Left renal pelvis (tissue), 4 donors: ENCODE results near the gene PRDM10. TPM values are rescaled to one million over a fixed set of nuclear protein-coding genes. Genes with fewer than 3 reads are reported as not detected.
"Not testable (repeated sequence)": the region's sequence is repeated elsewhere in the genome, so short reads cannot be mapped to it uniquely, and the experiment has no call there.

Experiments
- DNase-seq, 4 donors: peaks; one replicate each; pipeline ENCODE4 v3.0.0-alpha.2; 2013; ENCODE audit warnings: low read depth in 4 of 4, low spot score in 3 of 4
- polyA plus RNA-seq, 4 donors: library from polyadenylated mRNA; unstranded; fragments of 120-200 nt; gene quantifications; one replicate each; pipeline ENCODE4 v1.2.1, GENCODE V29; 2013; ENCODE audit not compliant: insufficient read length in 4 of 4

PRDM10 gene
- polyA plus RNA-seq, 4 donors: 8.5 to 11.8 (median 10.1) TPM

GRCh38 chr11:129976328-129976727 is 26.3 kb downstream of the PRDM10 start:
- DNase-seq: no peak

- no peak for DNase-seq
These were observed 27.1 kb downstream of the PRDM10 start for GRCh38 chr11:129975543-129975942.

- DNase-seq: no peak
These were observed 28.0 kb downstream of the PRDM10 start for GRCh38 chr11:129974672-129975071.

GRCh38 chr11:129974237-129974636 is 28.4 kb downstream of the PRDM10 start:
- no peak for DNase-seq

GRCh38 chr11:129973809-129974208 is 28.8 kb downstream of the PRDM10 start:
- no peak for DNase-seq

- no peak for DNase-seq
These were observed 29.6 kb downstream of the PRDM10 start for GRCh38 chr11:129973068-129973467.

- no peak for DNase-seq
These were observed 30.0 kb downstream of the PRDM10 start for GRCh38 chr11:129972611-129973010.

GRCh38 chr11:129971856-129972255 is 30.8 kb downstream of the PRDM10 start:
- not testable (repeated sequence) for DNase-seq

- no peak for DNase-seq
These were observed 32.7 kb downstream of the PRDM10 start for GRCh38 chr11:129969920-129970319.

- DNase-seq: no peak
These were observed 33.8 kb downstream of the PRDM10 start for GRCh38 chr11:129968591-129969419.

- no peak for DNase-seq
These were observed 34.6 kb downstream of the PRDM10 start for GRCh38 chr11:129967996-129968395.

- DNase-seq: no peak
These were observed 37.4 kb downstream of the PRDM10 start for GRCh38 chr11:129965248-129965647.

- DNase-seq: no peak
These were observed 42.1 kb downstream of the PRDM10 start for GRCh38 chr11:129960216-129961214.

GRCh38 chr11:129959687-129960086 is 42.9 kb downstream of the PRDM10 start:
- DNase-seq: no peak

- DNase-seq: no peak
These were observed 47.4 kb downstream of the PRDM10 start for GRCh38 chr11:129955282-129955681.

- not testable (repeated sequence) for DNase-seq
These were observed 47.9 kb downstream of the PRDM10 start for GRCh38 chr11:129954703-129955102.

GRCh38 chr11:129951866-129952262 is 50.8 kb downstream of the PRDM10 start:
- no peak for DNase-seq

- DNase-seq: no peak
These were observed 51.3 kb downstream of the PRDM10 start for GRCh38 chr11:129951201-129951865.

GRCh38 chr11:129950101-129951091 is 52.2 kb downstream of the PRDM10 start:
- DNase-seq: no peak
